Measurements from ENCODE around the gene NTN4. TPM values are rescaled to one million over a fixed set of nuclear protein-coding genes. Genes with fewer than 3 reads are reported as not detected.

The NTN4 gene
- total RNA-seq, 1 experiment from 2014 or later, result 0.17 TPM

DNA sequence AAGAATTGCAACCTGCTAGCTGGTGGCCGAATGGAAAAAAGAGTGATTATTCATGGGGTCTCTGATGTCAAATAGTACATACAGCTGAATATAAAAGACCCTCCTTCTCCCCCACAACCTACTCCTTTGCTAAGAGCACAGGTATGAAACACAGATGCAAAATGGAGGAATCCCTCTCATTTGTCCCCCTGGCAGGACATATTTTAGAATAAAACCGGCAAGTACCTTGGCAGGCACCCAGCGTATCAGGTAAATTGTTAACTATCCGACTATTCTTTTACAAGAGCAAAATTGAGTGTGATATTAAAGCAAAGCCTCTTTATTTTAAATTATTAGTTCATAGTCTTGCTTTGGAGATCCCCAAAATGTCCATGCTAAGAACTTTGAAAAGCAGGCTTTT lies 165.6 kb downstream of the NTN4 start:
- Histone ChIP-seq H3K23me2 (ENCODE audit: insufficient read length, low read depth, low read length, poor library complexity, severe bottlenecking) (no peaks in the 10 kb centered on the region), H4K8ac (replicated peaks; ENCODE audit: insufficient read length, low read depth, low read length) (no peak overlapping the region), H3K4me2 (ENCODE audit: insufficient read depth, insufficient read length, low read length) (no peak overlapping the region), H3K14ac (ENCODE audit: insufficient read depth, low read length) (no peak overlapping the region), H3K4me1 (ENCODE audit: insufficient read depth, low read length) (no peaks in the 10 kb centered on the region; the same call in 1 of the 2 replicates), H3K18ac (ENCODE audit: insufficient read length, low read depth, low read length) (no peak overlapping the region), H4K5ac (ENCODE audit: insufficient read length, low read depth, low read length) (no peak overlapping the region), H3K9me3 (ENCODE audit: control insufficient read depth, low read depth, low read length) (no peaks in the 10 kb centered on the region), H2AK5ac (ENCODE audit: insufficient read length, low read length) (no peak overlapping the region), H2BK120ac (ENCODE audit: low read depth, low read length, poor library complexity, severe bottlenecking) (no peak overlapping the region), H3K79me2 (ENCODE audit: insufficient read depth, low read length) (no peaks in the 10 kb centered on the region), H2AFZ (ENCODE audit: low read length) (no peak overlapping the region), H4K91ac (ENCODE audit: insufficient read length, low read depth, low read length) (no peak overlapping the region), H2BK12ac (ENCODE audit: insufficient read length, low read depth, low read length) (no peak overlapping the region), H3K56ac (ENCODE audit: insufficient read length, low read depth, low read length) (no peak overlapping the region), H3K27me3 (ENCODE audit: insufficient read depth, low read length) (no peaks in the 10 kb centered on the region), H3K79me1 (ENCODE audit: insufficient read depth, low read depth, low read length, poor library complexity, severe bottlenecking) (no peaks in the 10 kb centered on the region), H2BK20ac (ENCODE audit: low read depth, low read length, poor library complexity, severe bottlenecking) (no peak overlapping the region), H3K27ac (ENCODE audit: insufficient read length, low read depth, low read length) (no peak overlapping the region), H3K4ac (ENCODE audit: low read depth, low read length) (no peak overlapping the region), H4K20me1 (ENCODE audit: control insufficient read depth, insufficient read depth, insufficient read length) (no peaks in the 10 kb centered on the region), H3T11ph (ENCODE audit: low read length) (no peak overlapping the region), H3K23ac (ENCODE audit: insufficient read length, low read depth, low read length) (no peak overlapping the region), H3K9ac (ENCODE audit: extremely low read depth, insufficient read length, low read length) (no peak overlapping the region), H2BK15ac (ENCODE audit: low read depth, low read length) (no peak overlapping the region), H2BK5ac (ENCODE audit: insufficient read length, low read length) (no peak overlapping the region)
- no peaks in the 10 kb centered on the region for H3K27me3 Mint-ChIP-seq (ENCODE audit: low read depth)
- H3K36me3 Mint-ChIP-seq (ENCODE audit: insufficient read depth in 1 of 3, low read depth in 3 of 3), result no peaks in the 10 kb centered on the region
- H3K9me3 Mint-ChIP-seq, result no peaks in the 10 kb centered on the region
- no CpG with 5 or more reads among the region's 4 CpGs for WGBS (ENCODE audit: extremely low coverage, insufficient read length, low lambda C conversion rate)
- no peak overlapping the region for H3K4me3 Mint-ChIP-seq
- TF ChIP-seq, protein P1, sequence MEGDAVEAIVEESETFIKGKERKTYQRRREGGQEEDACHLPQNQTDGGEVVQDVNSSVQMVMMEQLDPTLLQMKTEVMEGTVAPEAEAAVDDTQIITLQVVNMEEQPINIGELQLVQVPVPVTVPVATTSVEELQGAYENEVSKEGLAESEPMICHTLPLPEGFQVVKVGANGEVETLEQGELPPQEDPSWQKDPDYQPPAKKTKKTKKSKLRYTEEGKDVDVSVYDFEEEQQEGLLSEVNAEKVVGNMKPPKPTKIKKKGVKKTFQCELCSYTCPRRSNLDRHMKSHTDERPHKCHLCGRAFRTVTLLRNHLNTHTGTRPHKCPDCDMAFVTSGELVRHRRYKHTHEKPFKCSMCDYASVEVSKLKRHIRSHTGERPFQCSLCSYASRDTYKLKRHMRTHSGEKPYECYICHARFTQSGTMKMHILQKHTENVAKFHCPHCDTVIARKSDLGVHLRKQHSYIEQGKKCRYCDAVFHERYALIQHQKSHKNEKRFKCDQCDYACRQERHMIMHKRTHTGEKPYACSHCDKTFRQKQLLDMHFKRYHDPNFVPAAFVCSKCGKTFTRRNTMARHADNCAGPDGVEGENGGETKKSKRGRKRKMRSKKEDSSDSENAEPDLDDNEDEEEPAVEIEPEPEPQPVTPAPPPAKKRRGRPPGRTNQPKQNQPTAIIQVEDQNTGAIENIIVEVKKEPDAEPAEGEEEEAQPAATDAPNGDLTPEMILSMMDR (conservative IDR thresholded peaks at IDR 0.05), result no peak
- peaks cover 16 to 21% of the 10 kb centered on the region in 2 experiments for H3K4me1 Mint-ChIP-seq
- no peak for DNase-seq
- H3K27ac Mint-ChIP-seq, result peak overlapping the region in 2 of 3 experiments; percentile 45 to 73; a peak in 2 of 7 replicates
